GM18526 (cell line): ENCODE data around the gene GALNT13.

ENCODE experiments used
- POLR2A ChIP-seq: IDR thresholded peaks from 3 replicates; pipeline ENCODE4 v1.6.1; 2011; ENCODE audit not compliant: insufficient read length; ENCODE audit errors: extremely low read depth

The GALNT13 gene

DNA sequence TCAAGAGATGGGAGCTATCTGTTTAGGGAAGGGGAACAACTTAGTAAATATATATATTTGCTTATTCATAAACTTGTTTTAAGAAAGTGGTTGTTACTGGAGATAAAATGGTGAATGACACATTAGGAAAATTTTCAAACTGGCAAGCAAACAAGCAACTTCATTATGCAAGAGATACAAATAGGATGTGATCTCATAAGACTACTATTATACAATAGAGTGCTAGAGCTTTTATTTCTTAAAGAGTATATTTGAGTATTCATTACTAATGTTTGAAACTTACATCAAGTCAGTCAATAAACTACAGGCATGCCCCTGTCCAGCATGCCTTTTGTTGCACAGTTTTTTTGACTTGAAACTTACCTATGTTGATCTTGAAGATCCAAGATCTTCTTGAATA lies 471.6 kb downstream of the GALNT13 start:
- TF ChIP-seq POLR2A = no peak

GRCh38 chr2:154350911-154351310 lies 479.2 kb downstream of the GALNT13 start:
- TF ChIP-seq POLR2A = no peak

- no peak for TF ChIP-seq POLR2A
These were observed 489.6 kb downstream of the GALNT13 start for GRCh38 chr2:154361276-154361675.

DNA sequence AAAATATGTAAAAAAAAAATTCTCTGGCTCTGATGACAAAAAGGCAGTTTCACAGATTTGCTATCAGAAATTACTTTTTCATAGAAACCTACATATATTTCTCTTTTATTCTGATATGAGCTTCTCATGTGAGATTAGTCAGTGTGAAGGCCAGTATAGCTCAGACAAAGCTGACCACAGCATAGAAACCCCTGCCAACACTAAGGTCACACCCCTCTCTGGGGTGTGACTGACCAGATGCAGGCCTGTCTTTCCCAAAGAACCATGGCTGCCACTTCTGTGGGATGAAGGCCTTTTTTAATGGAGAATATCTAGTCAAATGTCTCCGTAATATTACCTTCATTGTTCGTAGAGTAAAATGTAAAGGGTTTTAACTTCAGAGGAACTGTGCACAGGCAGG lies 496.4 kb downstream of the GALNT13 start:
- no peak for TF ChIP-seq POLR2A

- TF ChIP-seq POLR2A = no peak
These were observed 499.2 kb downstream of the GALNT13 start for GRCh38 chr2:154370873-154371272.

DNA sequence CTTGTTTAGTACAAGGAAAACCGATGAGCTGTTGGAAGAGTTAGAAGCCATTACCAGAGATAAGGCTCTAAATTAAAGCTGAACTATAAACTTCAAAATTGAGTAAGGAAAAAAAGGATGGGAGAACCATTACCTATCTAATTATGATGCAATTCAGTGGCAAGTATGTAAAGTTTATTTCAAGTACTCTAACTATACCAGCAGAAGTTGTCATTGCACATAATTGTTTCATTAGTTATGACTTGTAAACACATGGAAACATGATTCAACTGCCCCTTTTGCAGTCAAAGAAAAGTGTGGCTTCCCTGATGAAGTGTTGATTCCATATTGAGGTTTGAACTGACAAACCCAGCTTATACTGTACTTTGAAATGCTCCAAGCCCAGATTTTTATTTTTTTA lies 502.7 kb downstream of the GALNT13 start:
- TF ChIP-seq POLR2A = no peak

DNA sequence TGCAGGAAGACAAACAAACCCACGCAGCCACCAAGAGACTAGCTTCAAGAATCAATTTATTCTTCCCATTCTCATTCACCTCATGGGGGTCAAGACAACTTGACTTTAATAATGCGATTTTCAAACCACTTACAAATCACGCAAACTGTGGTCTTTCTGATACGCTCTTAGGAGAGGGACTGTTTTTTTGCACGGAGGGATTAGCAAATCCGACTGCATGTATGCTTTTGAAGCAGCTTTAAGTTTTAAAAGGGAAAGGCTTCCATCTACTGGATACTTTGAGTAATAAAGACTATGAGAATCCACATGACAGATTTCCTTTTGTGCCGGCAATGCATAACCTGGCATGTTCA lies 503.8 kb downstream of the GALNT13 start:
- TF ChIP-seq POLR2A = no peak

GRCh38 chr2:154381931-154382794 lies 510.4 kb downstream of the GALNT13 start:
- no peak for TF ChIP-seq POLR2A

DNA sequence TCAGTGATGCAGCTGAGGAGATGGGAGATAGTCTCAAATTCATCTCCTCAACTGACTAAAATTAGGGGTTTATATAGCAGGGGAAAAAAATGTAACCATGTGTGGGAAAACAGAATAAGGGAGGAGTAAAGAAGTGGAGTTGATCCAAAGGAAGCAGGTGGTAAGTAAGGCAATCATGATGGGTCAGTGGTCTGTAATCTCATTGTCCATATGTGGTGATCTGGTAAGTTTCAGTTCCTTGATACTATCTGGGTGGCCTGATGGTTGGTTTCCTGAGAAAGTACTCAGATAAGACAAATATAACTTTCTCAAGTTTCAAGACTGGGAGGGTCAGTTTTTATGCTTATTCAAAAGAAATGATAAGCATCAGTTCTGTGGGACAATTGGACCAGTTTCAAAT lies 514.5 kb downstream of the GALNT13 start:
- no peak for TF ChIP-seq POLR2A

GRCh38 chr2:154391051-154391450 lies 519.3 kb downstream of the GALNT13 start:
- TF ChIP-seq POLR2A = no peak

DNA sequence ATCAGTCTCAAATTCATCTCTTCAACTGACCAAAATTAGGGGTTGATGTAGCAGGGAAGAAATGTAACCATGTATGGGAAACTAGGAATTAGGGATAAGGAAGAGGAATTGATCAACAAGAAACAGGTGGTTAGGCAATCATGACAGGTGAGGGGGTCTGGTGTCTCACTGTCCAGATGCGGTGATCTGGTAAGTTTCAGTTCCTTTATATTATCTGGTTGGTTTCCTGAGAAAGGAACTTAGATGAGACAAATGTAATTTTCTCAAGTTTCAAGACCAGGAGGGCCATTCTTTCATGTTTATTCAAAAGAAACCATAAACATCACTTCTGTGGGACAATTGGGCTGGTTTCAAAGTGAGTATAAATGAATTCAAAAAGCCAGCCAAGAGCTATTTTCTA lies 520.5 kb downstream of the GALNT13 start:
- TF ChIP-seq POLR2A = no peak

DNA sequence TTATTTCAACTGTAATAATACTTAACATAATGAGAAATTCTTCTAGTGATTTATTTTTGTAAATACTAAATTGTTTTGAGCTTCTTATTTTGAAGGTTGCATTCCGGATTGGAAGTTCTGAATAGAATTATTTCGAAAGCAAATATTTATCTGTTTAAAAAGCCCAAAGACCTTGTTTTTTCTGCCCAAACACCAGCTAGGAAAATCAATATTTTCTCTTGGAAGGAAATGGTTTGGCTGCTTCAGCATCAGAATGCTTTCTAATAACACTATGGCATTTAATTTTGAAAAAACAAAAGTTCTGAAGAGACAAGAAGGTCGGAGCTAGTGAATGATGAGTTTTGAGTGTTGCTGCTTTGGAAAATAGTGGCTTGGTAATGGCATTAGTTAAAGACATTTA lies 522.9 kb downstream of the GALNT13 start:
- TF ChIP-seq POLR2A = no peak

- TF ChIP-seq POLR2A = no peak
These were observed 529.0 kb downstream of the GALNT13 start for GRCh38 chr2:154400563-154401290.

DNA sequence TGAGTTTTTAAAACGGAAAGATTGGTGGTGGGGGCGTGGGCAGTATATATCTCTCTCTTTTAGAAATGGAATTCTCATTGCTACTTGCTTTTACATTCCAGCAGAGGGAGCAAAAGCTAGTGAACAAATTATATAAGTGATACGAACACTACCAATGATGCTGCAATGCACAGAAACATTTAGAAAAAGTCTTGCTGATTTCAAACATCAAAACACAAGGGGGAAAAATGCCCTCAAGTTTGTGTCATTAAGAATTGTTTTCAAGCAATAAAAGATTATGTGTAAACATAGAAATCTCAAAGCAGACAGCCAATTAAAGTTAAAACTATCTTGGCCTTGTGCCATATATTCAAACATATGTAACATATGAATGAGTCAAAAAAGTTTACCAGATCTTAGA lies 530.5 kb downstream of the GALNT13 start:
- TF ChIP-seq POLR2A = no peak

- TF ChIP-seq POLR2A = no peak
These were observed 531.6 kb downstream of the GALNT13 start for GRCh38 chr2:154403242-154403790.

- no peak for TF ChIP-seq POLR2A
These were observed 537.1 kb downstream of the GALNT13 start for GRCh38 chr2:154408786-154409185.
